GM21528 (cell line): ENCODE measurements around the gene FXYD1.
"Not testable (repeated sequence)": the region's sequence is repeated elsewhere in the genome, so short reads cannot be mapped to it uniquely, and the experiment has no call there.

Experiments used
- ATAC-seq: cut with Tn5 transposase; IDR thresholded peaks from one replicate; pipeline ENCODE4 v1.9.1; 2021; ENCODE audit warnings: mild to moderate bottlenecking, moderate library complexity; ENCODE audit not compliant: unreplicated experiment, low FRiP score

Gene FXYD1

GRCh38 chr19:35123573-35123972, 15.1 kb upstream of the FXYD1 start:
- no peak for ATAC-seq

GRCh38 chr19:35124098-35125060, 14.2 kb upstream of the FXYD1 start:
- no peak for ATAC-seq

- no peak for ATAC-seq
Observed at GRCh38 chr19:35125270-35125717, 13.3 kb upstream of the FXYD1 start.

- no peak for ATAC-seq
Observed at GRCh38 chr19:35125749-35126623, 12.6 kb upstream of the FXYD1 start.

GRCh38 chr19:35126624-35126959, 12.0 kb upstream of the FXYD1 start:
- ATAC-seq: no peak

GRCh38 chr19:35127871-35128270, 10.8 kb upstream of the FXYD1 start:
- ATAC-seq: no peak

- ATAC-seq: no peak
Observed at GRCh38 chr19:35128398-35129057, 10.1 kb upstream of the FXYD1 start.

- not testable (repeated sequence) for ATAC-seq
Observed at GRCh38 chr19:35129724-35130274, 8.8 kb upstream of the FXYD1 start.

GRCh38 chr19:35130761-35131720, 7.6 kb upstream of the FXYD1 start:
- ATAC-seq: no peak

GRCh38 chr19:35132254-35132653, 6.4 kb upstream of the FXYD1 start:
- ATAC-seq: no peak

GRCh38 chr19:35133826-35134225, 4.8 kb upstream of the FXYD1 start:
- ATAC-seq: no peak

GRCh38 chr19:35134601-35135242, 3.9 kb upstream of the FXYD1 start, which contains the start of gene LGI4:
LGI4 (minus strand) TSS chr19:35135059; CDS start chr19:35134680, 379 bp downstream.
- no peak for ATAC-seq

- no peak for ATAC-seq
Observed at GRCh38 chr19:35135389-35135909, 3.2 kb upstream of the FXYD1 start.

GRCh38 chr19:35136231-35136630, 2.4 kb upstream of the FXYD1 start:
- ATAC-seq: no peak

- no peak for ATAC-seq
Observed at GRCh38 chr19:35136977-35137702, 1.5 kb upstream of the FXYD1 start.

- no peak for ATAC-seq
Observed at GRCh38 chr19:35140207-35140961, 1.8 kb downstream of the FXYD1 start.
